Spleen (tissue), 11 donors: ENCODE results near the gene SCN10A. TPM values are rescaled to one million over a fixed set of nuclear protein-coding genes. Genes with fewer than 3 reads are reported as not detected.

ENCODE experiments used
- DNase-seq: peaks from one replicate; pipeline ENCODE4 v3.0.0-alpha.2; 2020
- H3K27ac ChIP-seq, 8 donors: fragments of 200-600 bp; sonication (generic) in 7 of 8; 1 replicate in 4 of 8; 2 replicates in 4 of 8; pipeline versions ENCODE4 v1.5.0 to v1.8.0; 2016 to 2021; ENCODE audit warnings: inconsistent platforms in 4 of 8, mild to moderate bottlenecking in 4 of 8, moderate library complexity in 1 of 8
- H3K27me3 ChIP-seq, 7 donors: fragments of 200-600 bp; sonication (generic) in 6 of 7; replicated peaks in 1 of 7; 1 replicate in 4 of 7; 2 replicates in 3 of 7; pipeline versions ENCODE4 v1.5.0 to v1.8.0; 2016 to 2021; ENCODE audit warnings: inconsistent platforms in 3 of 7, mild to moderate bottlenecking in 1 of 7
- H3K36me3 ChIP-seq, 6 donors: fragments of 200-600 bp; sonication (generic) in 5 of 6; 1 replicate in 4 of 6; 2 replicates in 2 of 6; pipeline versions ENCODE4 v1.5.0 to v1.8.0; 2016 to 2021; ENCODE audit warnings: inconsistent platforms in 2 of 6
- H3K4me1 ChIP-seq, 6 donors: fragments of 200-600 bp; sonication (generic) in 5 of 6; 1 replicate in 3 of 6; 2 replicates in 3 of 6; pipeline versions ENCODE4 v1.5.0 to v1.8.0; 2016 to 2021; ENCODE audit warnings: inconsistent platforms in 3 of 6
- H3K4me3 ChIP-seq, 8 donors: fragments of 200-600 bp; sonication (generic) in 7 of 8; 1 replicate in 4 of 8; 2 replicates in 4 of 8; pipeline versions ENCODE4 v1.5.0 to v1.8.0; 2016 to 2021; ENCODE audit warnings: inconsistent platforms in 4 of 8, mild to moderate bottlenecking in 4 of 8, moderate library complexity in 2 of 8
- H3K9me3 ChIP-seq, 8 donors: fragments of 200-600 bp; sonication (generic) in 7 of 8; 1 replicate in 4 of 8; 2 replicates in 4 of 8; pipeline versions ENCODE4 v1.5.0 to v1.8.0; 2016 to 2021; ENCODE audit warnings: inconsistent platforms in 4 of 8
- POLR2A ChIP-seq, 3 donors: fragments of 450-650 bp; IDR thresholded peaks; one replicate each; pipeline ENCODE4 v1.5.1; 2017; ENCODE audit warnings: antibody characterized with exemption in 3 of 3, mild to moderate bottlenecking in 1 of 3
- POLR2AphosphoS5 ChIP-seq, 3 donors: sonication (generic); formaldehyde crosslinking; IDR thresholded peaks; one replicate each; pipeline ENCODE4 v1.5.1; 2017; ENCODE audit warnings: antibody characterized with exemption in 3 of 3
- WGBS, 5 donors: extraction: QIAGEN DNeasy Blood & Tissue Kit in 3 of 5; methylation state at CpG; one replicate each; pipeline versions ENCODE4 v1.1.5 to v1.1.7; 2013 to 2018; 5-methylcytosine and 5-hydroxymethylcytosine counted together
- intact Hi-C: fragments of 100-400 bp; cut with DNase I; formaldehyde crosslinking; loops from one replicate; pipeline ENCODE4 v1.15.0; 2023; ENCODE audit warnings: low total_unique reads
- polyA plus RNA-seq, 3 donors: library from polyadenylated mRNA; stranded (reverse); fragments of 200-250 nt; gene quantifications; one replicate each; pipeline ENCODE4 v1.2.1, GENCODE V29; 2013
- total RNA-seq, 7 donors: library from RNA; depleted of rRNA in 3 of 7; stranded (reverse); fragments of >200 nt in 3 of 7; fragmentation: NEBNext Ultra II Directional in 4 of 7; extraction: Animal tissue kit (Norgen Biotek cat#: 25700) in 4 of 7; gene quantifications; one replicate each; pipeline versions ENCODE4 v1.1.0 to v1.2.1, GENCODE V29; 2016 to 2021
- TF ChIP-seq, protein P1 (sequence below), 11 experiments: fragments of 200-600 bp in 7 of 11; fragments of 450-650 bp in 4 of 11; sonication (generic) in 4 of 11; IDR thresholded peaks in 8 of 11; conservative IDR thresholded peaks in 3 of 11; 1 replicate in 7 of 11; 2 replicates in 4 of 11; pipeline versions ENCODE4 v1.4.0 to v1.8.0; 2016 to 2021; ENCODE audit warnings: antibody characterized with exemption in 11 of 11, inconsistent platforms in 4 of 11, mild to moderate bottlenecking in 1 of 11
- donor health status: healthy with polysubstance abuse.
- donor health status: DM: no; HTN: no; CAD: no; lungs with moderate emphysema.
- donor health status: DM: no; HTN: no; CAD: no.
- donor health status: Bipolar disorder and iron deficiency.
- donor health status: healthy.
- donor health status: DM: no; HTN: no; CAD: no.
- donor health status: DM: yes; HTN: yes; CAD: no.

The SCN10A gene
- total and polyA plus RNA-seq, 10 donors, result under 0.01 to 0.26 (median 0.02) TPM; not detected in 7

DNA sequence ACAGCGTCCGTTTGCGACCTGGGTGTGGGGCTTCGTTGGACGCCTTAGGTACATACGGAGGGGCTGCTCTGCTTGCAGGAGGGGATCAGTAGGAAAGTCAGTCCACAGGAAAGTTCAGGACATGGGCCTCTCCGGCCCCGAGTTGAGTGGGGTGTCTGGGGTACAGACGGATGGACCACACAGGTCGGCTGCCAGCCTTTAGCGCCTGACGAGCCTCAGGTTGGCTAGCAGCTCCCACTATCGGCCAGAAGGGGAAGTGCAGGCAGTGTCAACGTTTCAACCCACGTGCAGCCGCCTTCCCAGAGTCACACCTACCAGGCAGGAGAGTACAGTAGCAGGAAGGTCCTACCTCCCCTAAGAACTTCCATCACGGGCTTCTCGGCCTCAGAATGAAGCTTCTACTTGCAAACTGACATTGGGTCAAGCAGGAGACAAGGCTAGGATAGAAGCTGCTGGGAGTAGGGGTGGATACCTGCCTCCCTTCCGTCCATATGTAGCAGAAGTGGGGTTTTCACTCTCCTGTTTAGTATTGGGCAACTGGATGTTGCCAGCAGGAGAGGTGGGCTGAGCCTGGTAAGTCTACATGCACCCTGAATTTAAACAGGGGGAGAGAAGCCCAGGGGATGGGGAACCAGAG is 164.7 kb downstream of the SCN10A start:
- H3K36me3 ChIP-seq, result no peaks in the 10 kb centered on the region
- peak; percentile 87 for DNase-seq
- no peaks in the 10 kb centered on the region for H3K9me3 ChIP-seq
- no peak for TF ChIP-seq POLR2A (IDR thresholded peaks at IDR 0.05)
- TF ChIP-seq, protein P1, sequence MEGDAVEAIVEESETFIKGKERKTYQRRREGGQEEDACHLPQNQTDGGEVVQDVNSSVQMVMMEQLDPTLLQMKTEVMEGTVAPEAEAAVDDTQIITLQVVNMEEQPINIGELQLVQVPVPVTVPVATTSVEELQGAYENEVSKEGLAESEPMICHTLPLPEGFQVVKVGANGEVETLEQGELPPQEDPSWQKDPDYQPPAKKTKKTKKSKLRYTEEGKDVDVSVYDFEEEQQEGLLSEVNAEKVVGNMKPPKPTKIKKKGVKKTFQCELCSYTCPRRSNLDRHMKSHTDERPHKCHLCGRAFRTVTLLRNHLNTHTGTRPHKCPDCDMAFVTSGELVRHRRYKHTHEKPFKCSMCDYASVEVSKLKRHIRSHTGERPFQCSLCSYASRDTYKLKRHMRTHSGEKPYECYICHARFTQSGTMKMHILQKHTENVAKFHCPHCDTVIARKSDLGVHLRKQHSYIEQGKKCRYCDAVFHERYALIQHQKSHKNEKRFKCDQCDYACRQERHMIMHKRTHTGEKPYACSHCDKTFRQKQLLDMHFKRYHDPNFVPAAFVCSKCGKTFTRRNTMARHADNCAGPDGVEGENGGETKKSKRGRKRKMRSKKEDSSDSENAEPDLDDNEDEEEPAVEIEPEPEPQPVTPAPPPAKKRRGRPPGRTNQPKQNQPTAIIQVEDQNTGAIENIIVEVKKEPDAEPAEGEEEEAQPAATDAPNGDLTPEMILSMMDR (IDR thresholded peaks at IDR 0.05 in 8 of 11, conservative IDR thresholded peaks at IDR 0.05 in 3 of 11), result peak; percentile 72 to 96 (median 88)
- H3K4me3 ChIP-seq, result peak overlapping the region in 1 of 8 donors; percentile 25
- peaks cover 4 to 95% (median 33%) of the 10 kb centered on the region in 7 donors for H3K27me3 ChIP-seq
- 10 to 16% (median 14%) methylated on average over 18 to 19 of the region's 19 CpGs for WGBS, 5 donors
- intact Hi-C loops, result loop anchor here (5.0 kb wide), 1 partner anchor 129 kb away; no protein-coding TSS in a partner anchor
- peaks cover 0 to 35% (median 23%) of the 10 kb centered on the region in 6 donors for H3K4me1 ChIP-seq
- H3K27ac ChIP-seq, result no peak overlapping the region

DNA sequence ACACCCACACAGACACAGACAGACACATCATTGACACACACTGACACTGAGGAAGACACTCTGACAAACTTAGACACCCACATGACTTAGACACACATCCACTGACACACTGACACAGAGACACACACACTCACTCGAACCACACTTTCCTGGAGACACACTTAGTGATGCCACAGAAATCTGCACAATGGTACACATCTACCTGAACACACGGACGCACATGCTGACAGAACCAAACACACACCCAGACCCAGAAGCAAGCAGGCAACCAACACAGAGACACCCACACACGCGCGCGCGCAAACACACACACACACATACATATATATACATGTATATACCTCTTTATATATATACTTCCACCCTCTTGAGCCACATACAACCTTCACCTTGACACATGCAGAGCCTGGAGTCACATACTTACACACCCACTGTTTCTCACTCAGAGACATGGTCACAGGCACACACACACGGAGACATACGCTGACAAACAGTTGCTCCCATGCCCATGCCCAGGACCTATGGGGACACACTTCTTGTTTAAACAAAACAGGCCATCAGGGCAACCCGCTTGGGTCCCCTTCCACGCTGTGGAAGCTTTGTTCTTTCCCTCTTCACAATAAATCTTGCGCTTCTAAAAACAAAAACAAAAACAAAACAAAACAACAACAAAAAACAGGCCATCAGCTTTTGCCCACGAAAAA is 165.6 kb downstream of the SCN10A start:
- Histone ChIP-seq H3K4me3 (peak overlapping the region in 5 of 8 donors; percentile 32 to 72 (median 49)), H3K27ac (no peak overlapping the region), H3K4me1 (peaks cover 0 to 30% (median 23%) of the 10 kb centered on the region in 6 donors), H3K27me3 (peaks cover 4 to 95% (median 41%) of the 10 kb centered on the region in 7 donors), H3K36me3 (no peaks in the 10 kb centered on the region), H3K9me3 (no peaks in the 10 kb centered on the region)
- TF ChIP-seq, protein P1 (IDR thresholded peaks at IDR 0.05 in 8 of 11, conservative IDR thresholded peaks at IDR 0.05 in 3 of 11), result no peak
- TF ChIP-seq POLR2AphosphoS5 (IDR thresholded peaks at IDR 0.05) (no peak), POLR2A (IDR thresholded peaks at IDR 0.05) (no peak)
- WGBS, 5 donors, result 79 to 82% (median 81%) methylated on average over 14 of the region's 14 CpGs
- DNase-seq, result no peak
- intact Hi-C loops, result loop anchor here (5.0 kb wide), 1 partner anchor 128 kb away; no protein-coding TSS in a partner anchor

DNA sequence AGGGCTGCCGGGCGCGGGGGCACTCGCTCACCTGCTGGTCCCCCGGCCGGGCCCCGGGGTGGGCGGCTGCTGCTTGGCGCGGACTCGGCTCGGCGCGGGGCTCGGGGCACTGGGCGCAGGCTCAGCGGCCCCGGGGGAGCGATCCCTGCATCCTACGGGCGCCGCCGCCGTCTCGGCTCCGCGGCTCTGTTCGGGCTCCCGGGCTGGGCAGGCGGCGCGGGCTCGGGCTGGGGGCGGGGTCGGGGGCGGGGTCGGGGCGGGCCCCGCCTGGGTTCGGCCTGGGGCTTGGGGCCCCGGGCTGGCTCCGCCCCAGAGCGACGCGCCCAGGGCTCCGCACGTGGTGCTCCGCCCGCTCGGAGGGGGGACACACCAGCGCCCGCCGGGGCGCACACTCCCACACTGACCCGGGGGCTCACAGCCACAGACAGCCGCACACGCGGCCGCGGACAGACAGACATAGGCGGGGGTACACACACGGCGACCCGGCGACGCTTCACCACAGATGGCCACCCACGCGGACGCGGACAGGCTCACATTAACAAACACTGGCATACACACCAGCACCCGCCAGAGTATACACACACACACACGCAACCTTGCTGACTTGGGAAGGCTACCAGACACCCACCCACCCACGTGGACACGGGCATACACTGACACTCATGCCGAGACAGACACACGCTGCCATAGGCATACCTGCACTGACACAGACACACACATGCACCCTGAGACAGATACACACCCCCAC is 166.3 kb downstream of the SCN10A start, which contains the start of gene SCN5A:
Gene SCN5A, minus strand, starts transcription at position 188 of the 748 bp plus-strand sequence. CDS start 16,380 bp downstream, outside the sequence.
- intact Hi-C loops, result loop anchor here (5.0 kb wide), 1 partner anchor 127 kb away; no protein-coding TSS in a partner anchor
- Histone ChIP-seq H3K9me3 (no peaks in the 10 kb centered on the region), H3K4me1 (peaks cover 0 to 30% (median 23%) of the 10 kb centered on the region in 6 donors), H3K27ac (peak within 1 kb of the TSS in 1 of 8 donors; percentile 49), H3K4me3 (peak within 1 kb of the TSS; percentile 28 to 72 (median 40)), H3K27me3 (peaks cover 4 to 95% (median 41%) of the 10 kb centered on the region in 7 donors), H3K36me3 (no peaks in the 10 kb centered on the region)
- no peak for TF ChIP-seq POLR2AphosphoS5 (IDR thresholded peaks at IDR 0.05)
- WGBS, 5 donors, result 0 to 3% (median 2%) methylated on average over 8 to 76 of the region's 76 CpGs
- peak; percentile 80 for DNase-seq

DNA sequence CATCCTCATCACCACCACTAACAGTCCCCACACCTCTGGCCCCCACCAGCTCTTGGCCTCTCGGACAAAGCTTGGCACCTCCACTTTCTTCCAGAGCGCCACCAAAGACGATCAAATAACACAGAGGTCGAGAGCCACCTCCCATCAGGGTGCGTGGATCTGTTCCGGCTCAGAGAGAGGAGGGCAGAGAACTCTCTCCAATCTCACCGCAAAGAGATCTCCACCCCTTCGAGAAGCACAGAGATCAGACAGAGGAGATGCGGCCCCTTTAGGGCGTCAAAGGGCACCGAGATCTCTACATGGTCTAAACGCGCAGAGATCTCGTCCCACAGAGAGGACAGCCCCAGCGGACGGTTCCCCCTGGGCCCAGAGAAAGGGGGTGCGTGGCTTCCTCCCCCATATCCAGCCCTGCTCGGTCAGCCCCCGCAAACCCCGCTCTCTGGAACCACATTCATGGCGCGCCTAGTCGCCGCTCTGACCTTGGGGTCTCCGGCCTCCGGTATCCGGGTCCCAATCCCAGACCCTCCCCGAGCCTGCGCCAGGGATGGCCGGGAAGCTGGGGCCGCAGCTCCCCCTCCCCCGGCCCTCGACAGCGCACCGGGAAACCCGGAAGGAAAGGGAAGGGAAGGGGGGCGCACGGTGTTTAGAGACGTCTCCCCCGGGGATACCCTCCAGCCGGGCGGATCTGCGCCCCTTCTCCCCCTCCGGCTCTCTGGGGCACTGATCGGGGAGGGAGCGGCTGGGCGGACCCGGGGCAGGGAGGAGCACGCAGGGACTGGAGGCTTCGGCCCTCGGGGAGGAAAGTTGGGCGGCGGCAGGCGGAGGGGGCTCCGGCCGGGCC is 167.1 kb downstream of the SCN10A start:
- Histone ChIP-seq H3K4me1 (peaks cover 0 to 30% (median 23%) of the 10 kb centered on the region in 6 donors), H3K27ac (peak overlapping the region in 1 of 8 donors; percentile 49), H3K4me3 (peak overlapping the region; percentile 28 to 72 (median 40)), H3K36me3 (no peaks in the 10 kb centered on the region), H3K9me3 (no peaks in the 10 kb centered on the region), H3K27me3 (peaks cover 4 to 91% (median 41%) of the 10 kb centered on the region in 7 donors)
- TF ChIP-seq, protein P1 (IDR thresholded peaks at IDR 0.05 in 8 of 11, conservative IDR thresholded peaks at IDR 0.05 in 3 of 11), result no peak
- TF ChIP-seq POLR2A (IDR thresholded peaks at IDR 0.05) (no peak), POLR2AphosphoS5 (IDR thresholded peaks at IDR 0.05) (no peak)
- intact Hi-C loops, result no loop called here
- DNase-seq, result no peak
- 9 to 19% (median 10%) methylated on average over 39 to 56 of the region's 56 CpGs for WGBS, 5 donors
